NCI-H2227 (cell line): ENCODE measurements around the gene RAB10.
A peak's percentile ranks its signal among the peaks of the same experiment; 100 is the strongest.
"Not testable (repeated sequence)": the region's sequence is repeated elsewhere in the genome, so short reads cannot be mapped to it uniquely, and the experiment has no call there.

Source experiments
- DNase-seq: peaks from one replicate; lab custom pipeline; 2025; ENCODE audit not compliant: unreplicated experiment; lab: John Stamatoyannopoulos, UW

The RAB10 gene

GRCh38 chr2:26144953-26145680 is 111.2 kb downstream of the RAB10 start:
- DNase-seq = peak; percentile 74

DNA sequence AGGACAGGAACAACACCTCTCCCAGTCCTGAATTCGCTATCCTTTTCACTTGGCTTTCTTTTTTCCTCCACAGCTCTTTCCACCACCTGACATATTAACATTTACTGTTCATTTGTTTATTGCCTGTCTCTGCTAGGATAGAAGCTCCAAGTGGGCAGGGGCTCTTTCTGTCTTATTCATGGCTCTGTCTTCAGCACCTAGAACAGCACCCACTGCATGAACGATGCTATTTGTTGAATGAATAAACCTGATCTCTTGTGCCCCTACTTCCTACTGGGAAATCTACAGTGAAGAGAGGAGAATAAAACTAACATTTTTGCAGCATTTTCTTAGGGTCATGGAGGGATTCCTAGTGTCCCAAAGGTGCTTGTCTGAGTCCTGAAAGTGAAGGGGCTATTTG is 114.6 kb downstream of the RAB10 start:
- DNase-seq = no peak

- no peak for DNase-seq
Measured at GRCh38 chr2:26150243-26150642, 116.4 kb downstream of the RAB10 start.

GRCh38 chr2:26157580-26157979 is 123.7 kb downstream of the RAB10 start:
- no peak for DNase-seq

DNA sequence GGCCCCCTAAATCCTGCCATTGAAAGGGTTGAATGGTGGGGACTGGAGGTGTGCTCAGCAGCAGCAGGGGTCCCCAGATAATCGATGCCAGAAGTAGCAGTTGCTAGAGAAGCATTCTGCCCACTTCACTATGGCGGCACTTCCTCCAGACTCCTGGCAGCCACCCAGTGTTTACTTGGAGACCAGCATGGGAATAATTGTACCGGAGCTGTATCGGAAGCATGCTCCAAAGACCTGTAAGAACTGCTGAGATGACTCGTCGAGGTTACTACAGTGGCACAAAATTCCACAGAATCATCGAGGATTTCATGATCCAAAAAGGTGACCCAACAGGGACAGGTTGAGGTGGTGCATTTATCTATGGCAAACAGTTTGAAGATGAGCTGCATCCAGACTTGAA is 128.0 kb downstream of the RAB10 start:
- no peak for DNase-seq

DNA sequence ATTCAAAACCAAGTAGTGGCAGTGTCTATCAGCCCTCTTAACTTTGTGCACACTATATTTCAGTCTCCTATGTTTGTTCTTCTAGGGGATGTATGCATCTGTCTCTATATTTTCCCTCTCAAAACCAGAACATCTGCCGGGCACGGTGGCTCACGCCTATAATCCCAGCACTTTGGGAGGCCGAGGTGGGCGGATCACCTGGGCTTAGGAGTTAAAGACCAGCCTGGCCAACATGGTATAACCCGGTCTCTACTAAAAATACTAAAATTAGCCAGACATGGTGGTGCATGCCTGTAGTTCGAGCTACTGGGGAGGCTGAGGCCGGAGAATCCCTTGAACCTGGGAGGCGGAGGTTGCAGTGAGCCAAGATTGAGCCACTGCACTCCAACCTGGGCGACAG is 129.1 kb downstream of the RAB10 start:
- DNase-seq = no peak

DNA sequence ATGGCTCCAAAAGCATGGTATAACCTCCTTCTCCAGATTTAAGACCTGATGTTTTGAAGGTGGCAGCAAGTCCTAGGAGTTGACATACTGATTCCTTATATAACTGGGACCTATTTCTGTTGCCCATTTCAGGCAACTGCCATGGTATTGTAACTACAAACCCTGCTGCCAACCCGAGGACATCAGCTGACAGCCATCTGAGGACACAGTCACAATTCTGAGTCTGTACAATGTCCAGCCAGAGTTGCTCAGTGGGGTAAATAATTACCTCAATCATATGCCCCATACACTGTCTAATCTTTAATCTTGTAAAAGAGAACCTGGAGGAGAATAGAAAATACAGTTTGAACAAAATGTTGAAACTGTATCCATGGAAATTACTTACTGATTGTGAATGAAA is 130.3 kb downstream of the RAB10 start:
- no peak for DNase-seq

GRCh38 chr2:26164641-26165211 is 130.8 kb downstream of the RAB10 start:
- no peak for DNase-seq

- no peak for DNase-seq
Measured at GRCh38 chr2:26165403-26165802, 131.5 kb downstream of the RAB10 start.

DNA sequence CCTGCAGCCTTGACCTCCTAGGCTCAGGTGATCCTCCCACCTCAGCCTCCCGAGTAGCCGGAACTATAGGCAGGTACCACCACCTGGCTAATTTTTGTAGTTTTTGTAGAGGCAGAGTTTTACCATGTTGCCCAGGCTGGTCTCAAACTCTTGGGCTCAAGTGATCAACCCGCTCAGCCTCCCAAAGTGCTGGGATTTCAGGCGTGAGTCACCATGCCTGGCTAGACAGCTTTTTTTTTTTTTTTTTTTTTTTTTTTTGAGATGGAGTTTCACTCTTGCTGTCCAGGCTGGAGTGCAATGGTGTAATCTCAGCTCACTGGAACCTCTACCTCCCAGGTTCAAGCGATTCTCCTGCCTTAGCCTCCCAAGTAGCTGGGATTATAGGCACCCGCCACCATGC is 132.7 kb downstream of the RAB10 start:
- not testable (repeated sequence) for DNase-seq

- no peak for DNase-seq
Measured at GRCh38 chr2:26168785-26169184, 134.9 kb downstream of the RAB10 start.

GRCh38 chr2:26169226-26169625 is 135.3 kb downstream of the RAB10 start:
- no peak for DNase-seq

DNA sequence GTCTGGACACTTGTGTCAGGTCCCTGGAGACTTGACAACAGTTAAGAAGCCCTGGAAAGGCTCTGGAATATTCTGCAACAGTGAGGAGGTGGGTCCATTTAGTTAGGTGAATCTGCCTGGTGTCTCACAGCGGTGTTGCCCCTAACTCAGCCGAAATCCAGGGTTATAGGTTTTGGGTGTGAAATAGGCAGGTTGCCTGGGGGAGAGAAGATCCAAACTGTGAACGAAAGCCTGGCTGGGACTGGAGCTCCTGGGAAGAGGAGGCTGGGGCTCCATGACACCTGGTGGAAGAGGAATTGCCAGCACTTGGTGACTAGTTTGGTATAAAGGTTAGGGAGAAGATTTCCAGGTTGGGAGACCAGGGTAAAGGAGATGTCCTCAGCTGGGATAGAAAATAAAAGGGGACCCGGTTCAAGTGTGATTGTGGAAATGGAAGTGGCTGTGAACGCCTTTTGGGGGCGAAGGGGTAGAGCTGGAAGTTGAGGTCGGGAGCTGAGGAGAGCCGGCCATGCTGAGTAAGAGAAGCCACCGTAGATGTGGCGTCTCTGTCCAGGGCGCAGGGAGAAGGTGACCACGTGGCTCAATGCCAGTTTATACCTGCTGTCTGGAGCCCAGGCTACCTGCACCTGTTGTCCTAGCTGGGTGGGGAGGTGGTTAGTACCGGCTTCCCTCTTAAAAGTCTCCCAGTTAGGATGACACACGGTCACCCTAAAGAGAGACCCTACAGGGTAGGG is 136.0 kb downstream of the RAB10 start:
- DNase-seq = no peak

DNA sequence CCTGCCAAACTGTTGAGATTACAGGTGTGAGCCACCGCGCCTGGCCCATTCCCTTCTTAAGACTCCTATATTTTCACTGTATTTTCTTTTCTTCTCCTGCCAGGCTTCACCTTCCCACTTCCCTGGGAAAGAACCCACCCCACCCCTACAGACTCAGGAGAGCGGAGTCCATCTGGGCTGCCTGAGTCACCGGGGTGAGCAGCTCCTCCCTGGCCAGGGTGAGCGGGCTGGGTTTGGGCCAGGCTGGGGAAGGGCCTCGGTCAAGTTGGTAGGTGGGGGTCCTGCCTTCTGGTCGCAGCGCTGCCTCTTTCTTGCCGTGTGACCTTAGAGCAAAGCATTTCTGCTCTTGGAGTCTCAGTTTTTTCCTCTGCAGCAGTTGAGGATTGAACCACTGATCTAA is 136.9 kb downstream of the RAB10 start:
- DNase-seq = no peak

DNA sequence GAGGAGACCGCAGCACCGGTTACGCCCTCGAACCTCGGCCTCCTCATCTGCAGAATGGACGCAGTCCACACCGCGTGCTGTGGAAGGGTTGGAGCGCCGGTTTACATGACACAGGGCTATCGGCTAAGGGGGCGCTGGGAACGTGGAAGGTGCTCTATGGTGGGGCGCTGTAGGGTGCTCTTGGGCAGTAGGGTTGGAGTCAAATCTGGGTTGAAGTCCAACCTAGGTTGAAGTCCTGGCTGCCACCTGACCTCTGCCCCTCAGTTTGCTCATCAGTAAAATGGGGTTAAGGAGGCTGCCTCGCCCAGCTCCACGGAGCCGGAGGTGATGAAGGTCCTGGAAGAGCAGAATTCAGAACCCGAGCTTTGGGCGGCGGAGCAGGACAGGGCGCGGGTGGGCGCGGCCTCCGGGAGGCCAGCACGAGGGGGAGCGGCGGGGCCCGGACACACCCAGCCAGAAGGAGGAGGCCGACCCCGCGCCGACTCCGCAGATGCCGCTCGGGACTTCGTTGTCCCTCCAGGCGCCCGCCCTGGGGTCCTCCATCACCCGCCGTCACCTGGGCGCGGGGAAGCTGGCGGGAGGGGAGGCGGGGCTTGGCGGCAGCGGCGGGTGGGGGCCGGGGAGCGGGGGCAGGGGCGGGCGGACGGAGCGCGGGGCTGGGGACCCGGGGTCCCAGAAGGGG is 138.4 kb downstream of the RAB10 start:
- DNase-seq = peak; percentile 32

DNA sequence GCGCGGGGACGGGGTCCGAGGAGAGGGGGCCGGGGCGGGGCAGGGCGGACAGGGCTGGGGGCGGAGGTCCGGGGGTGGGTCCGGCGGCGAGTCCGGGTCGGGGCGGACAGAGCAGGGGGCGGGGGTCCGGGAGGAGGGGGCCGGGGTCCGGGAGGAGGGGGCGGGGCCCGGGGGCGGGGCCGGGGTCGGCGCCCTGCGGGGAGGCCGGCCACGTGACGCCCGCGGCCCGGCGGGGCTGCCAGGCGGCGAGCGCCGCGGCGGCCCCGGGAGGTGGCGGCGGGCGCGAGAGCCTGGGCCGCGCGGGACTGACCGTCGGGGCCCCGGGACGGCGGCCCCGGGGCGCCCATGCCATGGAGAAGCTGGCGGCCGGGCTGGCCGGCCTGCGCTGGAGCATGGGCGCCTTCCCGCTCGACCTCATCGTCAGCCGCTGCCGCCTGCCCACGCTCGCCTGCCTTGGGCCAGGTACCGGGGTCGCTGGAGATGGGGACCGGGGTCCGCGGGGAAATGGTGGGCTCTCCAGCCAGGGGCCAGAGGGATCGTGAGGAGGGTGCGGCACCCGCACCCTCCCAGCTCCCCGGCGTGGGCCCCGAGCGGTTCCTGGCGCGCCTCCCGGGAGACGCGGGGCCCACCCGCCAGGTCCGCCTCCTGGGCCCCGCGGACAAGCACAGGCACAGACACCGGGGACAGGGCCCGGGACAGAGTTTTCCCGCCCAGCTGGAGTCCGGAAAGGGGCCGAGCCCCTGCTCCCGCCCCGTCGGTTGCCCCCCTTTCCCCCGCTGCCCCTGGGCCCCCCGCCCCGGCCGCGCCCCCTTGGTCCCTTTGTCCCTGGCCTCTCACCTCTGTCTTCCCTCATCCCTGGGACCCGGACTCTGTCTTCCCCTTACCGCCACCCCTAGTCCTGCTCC is 139.2 kb downstream of the RAB10 start, which contains the start of gene GAREM2:
Gene GAREM2 (plus strand): TSS at position 218 of the 905 bp plus-strand sequence. CDS start 133 bp downstream, at position 351.
- DNase-seq = peak; percentile 25

GRCh38 chr2:26173776-26174482 is 140.0 kb downstream of the RAB10 start:
- DNase-seq = no peak

GRCh38 chr2:26174691-26175465 is 141.0 kb downstream of the RAB10 start:
- no peak for DNase-seq
